ENCODE measurements around the gene FBXW12. TPM values are rescaled to one million over a fixed set of nuclear protein-coding genes. Genes with fewer than 3 reads are reported as not detected.

The FBXW12 gene
- total RNA-seq, 4 donors from 2014 or later, result not detected

DNA sequence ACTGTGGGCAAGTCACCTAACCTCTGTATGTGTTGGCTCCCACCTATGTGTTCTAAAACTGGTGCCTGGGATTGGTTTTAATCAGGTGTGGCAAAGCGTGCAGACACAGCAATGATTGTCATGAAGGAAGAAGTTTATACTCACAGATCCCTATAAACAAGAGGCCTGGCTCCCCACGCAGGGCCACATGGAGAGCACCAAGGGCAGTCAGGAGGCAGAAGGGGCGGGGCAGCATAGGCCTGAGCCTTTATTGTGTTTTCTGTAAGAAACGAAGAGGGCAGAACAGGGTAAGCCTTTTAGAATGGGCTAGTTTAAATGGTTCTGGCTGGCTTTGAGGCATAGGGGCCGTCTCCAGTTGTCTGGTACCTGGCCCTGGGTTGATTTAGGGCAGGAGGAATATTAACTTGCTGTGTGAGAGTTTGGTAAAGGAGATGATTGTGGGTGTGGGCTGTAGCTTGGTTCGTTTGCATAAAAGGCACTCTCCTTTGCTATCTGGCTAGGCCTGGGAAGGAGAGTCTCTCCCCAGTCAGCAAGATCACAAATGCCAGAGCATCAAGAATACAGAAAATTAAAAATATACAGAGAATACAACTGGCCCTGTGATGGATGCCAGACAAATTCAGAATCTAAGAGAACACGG lies 2.2 kb upstream of the FBXW12 start:
- intact Hi-C loops (cut with DNase I), result loop anchor here (10.0 kb wide), 1 partner anchor 85 kb away; no protein-coding TSS in a partner anchor
- Histone ChIP-seq H3K9me3 (no peaks in the 10 kb centered on the region), H3K36me3 (no peaks in the 10 kb centered on the region), H3K4me1 (no peaks in the 10 kb centered on the region), H3K27ac (no peak overlapping the region), H3K4me3 (no peak overlapping the region), H3K27me3 (no peaks in the 10 kb centered on the region)
- WGBS, 2 donors, result 69 to 70% methylated on average over 7 of the region's 7 CpGs
- no peak for TF ChIP-seq POLR2A (IDR thresholded peaks at IDR 0.05)
- TF ChIP-seq, protein P1, sequence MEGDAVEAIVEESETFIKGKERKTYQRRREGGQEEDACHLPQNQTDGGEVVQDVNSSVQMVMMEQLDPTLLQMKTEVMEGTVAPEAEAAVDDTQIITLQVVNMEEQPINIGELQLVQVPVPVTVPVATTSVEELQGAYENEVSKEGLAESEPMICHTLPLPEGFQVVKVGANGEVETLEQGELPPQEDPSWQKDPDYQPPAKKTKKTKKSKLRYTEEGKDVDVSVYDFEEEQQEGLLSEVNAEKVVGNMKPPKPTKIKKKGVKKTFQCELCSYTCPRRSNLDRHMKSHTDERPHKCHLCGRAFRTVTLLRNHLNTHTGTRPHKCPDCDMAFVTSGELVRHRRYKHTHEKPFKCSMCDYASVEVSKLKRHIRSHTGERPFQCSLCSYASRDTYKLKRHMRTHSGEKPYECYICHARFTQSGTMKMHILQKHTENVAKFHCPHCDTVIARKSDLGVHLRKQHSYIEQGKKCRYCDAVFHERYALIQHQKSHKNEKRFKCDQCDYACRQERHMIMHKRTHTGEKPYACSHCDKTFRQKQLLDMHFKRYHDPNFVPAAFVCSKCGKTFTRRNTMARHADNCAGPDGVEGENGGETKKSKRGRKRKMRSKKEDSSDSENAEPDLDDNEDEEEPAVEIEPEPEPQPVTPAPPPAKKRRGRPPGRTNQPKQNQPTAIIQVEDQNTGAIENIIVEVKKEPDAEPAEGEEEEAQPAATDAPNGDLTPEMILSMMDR (IDR thresholded peaks at IDR 0.05), result no peak
- no peak for DNase-seq

DNA sequence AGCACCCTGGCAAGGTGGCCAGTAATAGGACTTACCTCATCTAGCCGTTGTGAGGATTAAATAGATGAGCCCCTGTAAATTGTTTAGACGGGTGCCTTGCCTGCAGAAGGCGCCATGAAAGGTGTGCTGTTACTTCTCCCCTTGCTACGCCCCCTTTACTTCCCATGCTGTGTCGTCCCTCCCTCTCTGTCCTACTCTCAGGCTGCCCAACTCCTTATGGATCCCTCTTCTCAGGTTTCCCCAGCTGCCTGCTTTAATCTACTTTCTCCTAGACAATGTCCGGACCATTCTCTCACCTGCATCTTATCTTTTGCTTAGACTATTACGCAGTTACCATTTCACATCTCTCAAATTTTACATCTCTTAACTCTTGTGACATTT lies 1.7 kb upstream of the FBXW12 start:
- Histone ChIP-seq H3K4me1 (no peaks in the 10 kb centered on the region), H3K27ac (no peak overlapping the region), H3K27me3 (no peaks in the 10 kb centered on the region), H3K9me3 (no peaks in the 10 kb centered on the region), H3K36me3 (no peaks in the 10 kb centered on the region), H3K4me3 (no peak overlapping the region)
- TF ChIP-seq, protein P1 (IDR thresholded peaks at IDR 0.05), result no peak
- TF ChIP-seq POLR2A (IDR thresholded peaks at IDR 0.05), result no peak
- 85 to 86% methylated on average over 7 of the region's 7 CpGs for WGBS, 2 donors
- intact Hi-C loops (cut with DNase I), result loop anchor here (10.0 kb wide), 1 partner anchor 86 kb away; no protein-coding TSS in a partner anchor
- no peak for DNase-seq

DNA sequence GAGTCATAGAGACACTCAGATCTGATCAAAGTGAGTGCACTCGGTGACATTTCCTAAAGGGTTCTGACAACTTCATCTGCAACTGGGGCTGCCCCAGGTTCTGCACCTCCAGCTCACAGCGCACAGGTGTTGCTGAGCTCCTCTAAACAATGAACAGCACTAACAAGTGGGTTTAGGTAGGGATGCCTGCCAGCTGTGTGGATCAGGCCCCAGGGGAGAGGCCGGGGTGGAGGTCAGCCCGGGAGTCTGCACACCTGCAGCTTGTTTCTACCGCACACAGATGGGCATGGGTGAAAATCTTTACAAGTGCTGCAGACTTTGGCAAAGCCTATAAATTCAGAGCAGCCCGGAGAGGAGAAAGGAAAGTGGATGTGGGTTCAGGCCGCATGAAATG lies 355 bp downstream of the FBXW12 start:
- no peaks in the 10 kb centered on the region for H3K9me3 ChIP-seq
- 73 to 76% methylated on average over 4 of the region's 7 CpGs for WGBS, 2 donors
- no peaks in the 10 kb centered on the region for H3K4me1 ChIP-seq
- no peak for TF ChIP-seq POLR2A (IDR thresholded peaks at IDR 0.05)
- TF ChIP-seq, protein P1 (IDR thresholded peaks at IDR 0.05), result no peak
- H3K36me3 ChIP-seq, result no peaks in the 10 kb centered on the region
- intact Hi-C loops (cut with DNase I), result loop anchor here (10.0 kb wide), 1 partner anchor 88 kb away; no protein-coding TSS in a partner anchor
- DNase-seq, result no peak
- no peak overlapping the region for H3K4me3 ChIP-seq
- H3K27ac ChIP-seq, result no peak overlapping the region
- H3K27me3 ChIP-seq, result no peaks in the 10 kb centered on the region

DNA sequence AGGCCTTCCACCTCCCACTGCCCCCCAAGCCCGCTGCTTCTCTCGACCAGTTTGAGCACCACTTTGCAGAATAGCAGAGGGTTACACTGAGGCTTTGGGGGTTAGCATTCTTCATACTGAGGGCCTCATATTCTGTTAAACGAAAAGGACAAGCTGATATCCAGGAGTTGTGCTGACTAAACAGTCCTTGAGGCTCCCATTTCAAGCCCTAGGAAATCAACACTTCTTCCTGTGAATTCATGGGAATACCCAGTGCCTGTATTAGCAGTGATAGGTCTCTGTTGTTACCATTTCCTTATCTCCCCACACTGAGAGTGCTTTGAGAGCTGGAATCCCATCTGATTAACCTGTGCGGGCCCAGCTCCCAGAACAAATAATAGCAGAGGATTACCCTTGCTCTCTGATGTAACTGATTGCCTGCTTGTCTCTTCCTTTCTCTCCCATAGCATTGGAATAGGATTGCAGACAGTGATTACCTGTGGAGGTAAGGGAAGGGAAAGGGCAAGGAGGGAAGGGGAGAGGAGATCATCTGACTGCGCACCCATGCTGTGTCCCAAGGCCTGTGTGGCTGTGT lies 930 bp downstream of the FBXW12 start:
- Histone ChIP-seq H3K27me3 (no peaks in the 10 kb centered on the region), H3K9me3 (no peaks in the 10 kb centered on the region), H3K4me1 (no peaks in the 10 kb centered on the region), H3K4me3 (no peak overlapping the region), H3K27ac (no peak overlapping the region), H3K36me3 (no peaks in the 10 kb centered on the region)
- TF ChIP-seq, protein P1 (IDR thresholded peaks at IDR 0.05), result no peak
- no peak for TF ChIP-seq POLR2A (IDR thresholded peaks at IDR 0.05)
- DNase-seq, result no peak
- intact Hi-C loops (cut with DNase I), result loop anchor here (10.0 kb wide), 1 partner anchor 88 kb away; no protein-coding TSS in a partner anchor
- WGBS, 2 donors, result 75 to 90% methylated on average over 3 to 5 of the region's 5 CpGs

DNA sequence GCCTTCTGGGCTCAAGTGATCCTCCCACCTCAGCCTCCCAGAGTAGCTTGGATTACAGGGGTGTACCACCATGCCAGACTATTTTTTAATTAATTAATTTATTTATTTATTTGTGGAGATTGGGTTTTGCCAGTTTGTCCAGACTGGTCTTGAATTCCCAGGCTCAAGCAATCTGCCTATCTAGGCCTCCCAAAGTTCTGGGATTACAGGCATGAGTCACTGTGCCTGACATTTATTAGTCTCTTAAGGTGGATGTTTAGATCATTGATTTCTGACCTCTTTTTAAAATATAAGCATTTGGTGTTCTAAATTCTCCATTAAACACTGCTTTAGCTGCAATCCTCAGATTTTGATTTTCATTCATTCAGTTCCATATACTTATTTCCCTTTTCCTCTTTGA lies 15.6 kb downstream of the FBXW12 start:
- intact Hi-C loops (cut with DNase I), result no loop called here
- TF ChIP-seq, protein P1 (IDR thresholded peaks at IDR 0.05), result no peak
- no peak for TF ChIP-seq POLR2A (IDR thresholded peaks at IDR 0.05)
- Histone ChIP-seq H3K27ac (no peak overlapping the region), H3K36me3 (no peaks in the 10 kb centered on the region), H3K4me3 (no peak overlapping the region), H3K9me3 (no peaks in the 10 kb centered on the region), H3K27me3 (no peaks in the 10 kb centered on the region), H3K4me1 (no peaks in the 10 kb centered on the region)
- DNase-seq, result no peak
